Measurements from ENCODE around the gene CCSER2. TPM values are rescaled to one million over a fixed set of nuclear protein-coding genes. Genes with fewer than 3 reads are reported as not detected.
"Not testable (repeated sequence)": the region's sequence is repeated elsewhere in the genome, so short reads cannot be mapped to it uniquely, and the experiment has no call there.

Gene CCSER2
- total RNA-seq, 2 experiments from 2014 or later: 69.8 to 73.5 TPM

DNA sequence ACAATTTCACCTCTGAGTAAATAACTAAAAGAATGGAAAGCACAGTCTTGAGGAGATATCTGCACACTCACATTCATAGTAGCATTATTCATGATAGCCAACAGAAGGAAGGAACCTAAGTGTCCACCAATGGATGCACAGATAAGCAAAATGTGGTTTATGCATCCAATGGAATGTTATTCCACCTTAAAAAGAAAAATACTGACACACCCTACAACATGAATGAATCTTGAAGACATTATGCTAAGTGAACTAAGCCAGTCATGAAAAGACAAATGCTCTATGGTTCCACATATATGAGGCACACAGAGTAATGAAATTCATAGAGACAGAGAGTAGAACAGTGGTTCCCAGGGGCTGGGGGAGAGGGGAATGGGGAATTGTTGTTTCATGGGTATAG is 6.5 kb upstream of the CCSER2 start:
- Mint-ChIP-seq H3K27ac (no peak overlapping the region), H3K36me3 (no peaks in the 10 kb centered on the region), H3K9me3 (no peaks in the 10 kb centered on the region), H3K4me3 (no peak overlapping the region), H3K27me3 (peaks cover 4% of the 10 kb centered on the region), H3K4me1 (ENCODE audit: low read depth) (peaks cover 4% of the 10 kb centered on the region)
- POLR2A ChIA-PET: no interaction called here
- intact Hi-C loops (cut with micrococcal nuclease): no loop called here
- CTCF ChIA-PET: no interaction called here
- no peak for DNase-seq

DNA sequence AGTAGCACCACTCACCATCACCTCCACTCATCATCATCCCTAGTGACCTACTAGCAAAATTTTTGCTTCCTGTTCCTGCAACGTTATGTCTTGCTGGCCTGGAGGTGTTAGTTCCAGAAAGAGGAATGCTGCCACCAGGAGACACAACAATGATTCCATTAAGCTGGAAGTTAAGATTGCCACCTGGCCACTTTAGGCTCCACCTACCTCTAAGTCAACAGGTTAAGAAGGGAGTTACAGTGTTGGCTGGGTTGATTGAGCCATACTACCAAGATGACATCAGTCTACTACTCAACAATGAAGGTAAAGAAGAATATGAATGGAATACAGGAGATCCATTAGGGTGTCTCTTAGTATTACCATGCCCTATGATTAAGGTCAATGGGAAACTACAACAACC is 4.8 kb upstream of the CCSER2 start:
- H3K27ac Mint-ChIP-seq; H3K27me3 Mint-ChIP-seq; H3K36me3 Mint-ChIP-seq; intact Hi-C loops (cut with micrococcal nuclease); POLR2A ChIA-PET; DNase-seq; H3K4me1 Mint-ChIP-seq (ENCODE audit: low read depth); H3K9me3 Mint-ChIP-seq; H3K4me3 Mint-ChIP-seq; CTCF ChIA-PET: not testable (repeated sequence)

DNA sequence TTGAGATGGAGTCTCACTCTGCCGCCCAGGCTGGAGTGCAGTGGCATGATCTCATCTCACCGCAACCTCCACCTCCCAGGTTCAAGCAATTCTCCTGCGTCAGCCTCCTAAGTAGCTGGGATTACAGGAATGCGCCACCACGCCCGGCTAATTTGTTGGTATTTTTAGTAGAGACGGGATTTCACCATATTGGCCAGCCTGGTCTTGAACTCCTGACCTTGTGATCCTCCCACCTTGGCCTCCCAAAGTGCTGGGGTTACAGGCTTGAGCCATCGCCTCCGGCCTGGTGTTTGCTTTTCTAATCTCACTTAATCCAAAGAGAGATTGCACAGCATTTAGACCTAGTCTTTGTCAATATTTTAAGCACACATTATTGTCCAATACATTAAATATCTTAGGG is 1.4 kb upstream of the CCSER2 start:
- H3K4me3 Mint-ChIP-seq; H3K9me3 Mint-ChIP-seq; H3K27ac Mint-ChIP-seq; H3K27me3 Mint-ChIP-seq; POLR2A ChIA-PET; DNase-seq; intact Hi-C loops (cut with micrococcal nuclease): not testable (repeated sequence)
- CTCF ChIA-PET: interaction anchor here (1.5 to 3.1 kb wide), 2 partner anchors 24 to 60 kb away, joined by 4 to 29 read pairs; no protein-coding TSS in a partner anchor
- H3K36me3 Mint-ChIP-seq: peaks cover 11% of the 10 kb centered on the region
- peaks cover 23% of the 10 kb centered on the region for H3K4me1 Mint-ChIP-seq (ENCODE audit: low read depth)

DNA sequence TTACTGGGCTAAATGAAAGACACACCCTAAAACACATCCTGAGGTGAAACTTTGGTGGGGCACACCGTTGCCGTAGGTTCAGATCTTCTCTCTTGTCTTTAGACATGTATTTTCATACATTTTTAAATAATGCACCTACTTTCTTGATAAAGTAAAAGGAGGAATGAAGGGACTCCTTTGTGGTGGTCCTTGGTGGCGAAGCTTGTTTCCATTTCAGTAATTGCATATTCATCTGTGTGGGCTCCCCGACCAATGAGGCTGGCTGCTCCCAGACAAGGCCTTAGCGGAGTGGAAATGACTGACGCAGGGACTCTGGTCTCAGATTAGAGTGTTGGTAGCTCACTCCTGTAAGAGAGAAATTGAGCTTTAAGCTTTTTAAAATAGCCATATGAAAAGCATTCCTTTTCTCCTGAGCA is 815 bp downstream of the CCSER2 start:
- H3K9me3 Mint-ChIP-seq: no peaks in the 10 kb centered on the region
- no peaks in the 10 kb centered on the region for H3K27me3 Mint-ChIP-seq
- peak overlapping the region; percentile 98 for H3K27ac Mint-ChIP-seq
- DNase-seq: peak; percentile 85
- H3K4me1 Mint-ChIP-seq (ENCODE audit: low read depth): peaks cover 36% of the 10 kb centered on the region
- CTCF ChIA-PET: interaction anchor here (0.9 to 3.1 kb wide), 7 partner anchors 13 to 208 kb away, joined by 3 to 29 read pairs (median 3); no protein-coding TSS in a partner anchor
- H3K4me3 Mint-ChIP-seq: peak overlapping the region; percentile 88
- POLR2A ChIA-PET: interaction anchor here (0.6 to 1.7 kb wide), 8 partner anchors 8 to 205 kb away, joined by 3 to 10 read pairs (median 4); partner anchors contain the start of gene GHITM
- H3K36me3 Mint-ChIP-seq: peaks cover 11% of the 10 kb centered on the region
- intact Hi-C loops (cut with micrococcal nuclease): loop anchor here (1.0 to 2.0 kb wide), 5 partner anchors 21 to 208 kb away; no protein-coding TSS in a partner anchor

DNA sequence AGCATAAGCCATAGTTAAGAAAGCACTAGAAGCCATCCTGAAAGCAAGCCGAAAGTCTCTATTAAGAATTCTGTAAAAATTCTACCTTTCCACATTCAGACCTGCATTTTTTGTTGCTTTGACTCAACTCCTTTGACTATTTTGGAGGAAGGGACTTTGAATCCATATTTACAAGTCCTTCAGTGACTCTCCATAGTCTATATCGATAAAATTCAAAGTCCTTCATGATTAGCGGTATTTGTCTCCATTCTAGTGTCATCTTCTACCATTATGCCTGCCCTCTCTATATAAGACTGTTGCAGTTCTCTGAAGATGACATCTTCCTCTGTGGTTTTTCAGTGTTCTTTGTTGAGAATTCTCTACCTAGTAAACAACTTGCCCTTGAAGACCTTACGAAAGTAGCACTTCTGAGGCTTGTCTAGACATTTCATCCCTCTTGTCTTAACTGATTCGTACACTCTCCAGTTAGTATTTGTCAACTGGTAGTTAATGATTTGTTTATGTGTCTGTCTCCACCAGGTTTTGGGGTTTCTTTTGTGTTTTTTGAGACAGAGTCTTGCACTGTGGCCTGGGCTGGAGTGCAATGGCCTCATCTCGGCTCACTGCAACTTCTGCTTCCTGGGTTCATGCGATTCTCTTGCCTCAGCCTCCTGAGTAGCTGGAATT is 1.7 kb downstream of the CCSER2 start:
- Mint-ChIP-seq H3K27ac (peak overlapping the region; percentile 98), H3K4me1 (ENCODE audit: low read depth) (peaks cover 45% of the 10 kb centered on the region), H3K9me3 (no peaks in the 10 kb centered on the region), H3K27me3 (no peaks in the 10 kb centered on the region), H3K36me3 (peaks cover 11% of the 10 kb centered on the region), H3K4me3 (peak overlapping the region; percentile 88)
- intact Hi-C loops (cut with micrococcal nuclease): loop anchor here (1.0 to 2.0 kb wide), 5 partner anchors 22 to 207 kb away; no protein-coding TSS in a partner anchor
- DNase-seq: peak; percentile 29
- POLR2A ChIA-PET: interaction anchor here (1.0 to 1.7 kb wide), 6 partner anchors 7 to 204 kb away, joined by 3 to 10 read pairs (median 4); no protein-coding TSS in a partner anchor
- CTCF ChIA-PET: interaction anchor here (1.1 to 3.1 kb wide), 4 partner anchors 12 to 63 kb away, joined by 3 to 29 read pairs (median 6); no protein-coding TSS in a partner anchor

DNA sequence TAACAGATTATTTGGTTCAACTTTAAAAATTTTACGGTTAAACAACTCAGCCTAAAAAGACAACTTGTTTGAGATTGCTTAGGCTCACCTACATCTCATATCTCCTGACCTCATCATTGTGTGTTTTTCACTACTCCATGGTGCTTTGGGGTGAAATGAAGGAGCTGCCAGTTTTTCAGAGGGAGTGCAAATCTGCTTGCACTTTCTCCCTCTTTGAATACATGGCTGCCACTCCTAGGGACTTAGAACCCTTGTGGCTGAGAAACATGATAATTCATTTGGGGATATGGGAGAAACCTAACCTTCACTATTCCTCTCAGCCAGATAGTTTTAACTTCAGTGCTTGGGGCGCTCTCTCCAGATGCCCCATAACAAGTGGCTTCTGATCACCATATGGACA is 2.7 kb downstream of the CCSER2 start:
- intact Hi-C loops (cut with micrococcal nuclease): no loop called here
- CTCF ChIA-PET: interaction anchor here (1.3 kb wide), 1 partner anchor 22 kb away, joined by 4 read pairs; no protein-coding TSS in a partner anchor

DNA sequence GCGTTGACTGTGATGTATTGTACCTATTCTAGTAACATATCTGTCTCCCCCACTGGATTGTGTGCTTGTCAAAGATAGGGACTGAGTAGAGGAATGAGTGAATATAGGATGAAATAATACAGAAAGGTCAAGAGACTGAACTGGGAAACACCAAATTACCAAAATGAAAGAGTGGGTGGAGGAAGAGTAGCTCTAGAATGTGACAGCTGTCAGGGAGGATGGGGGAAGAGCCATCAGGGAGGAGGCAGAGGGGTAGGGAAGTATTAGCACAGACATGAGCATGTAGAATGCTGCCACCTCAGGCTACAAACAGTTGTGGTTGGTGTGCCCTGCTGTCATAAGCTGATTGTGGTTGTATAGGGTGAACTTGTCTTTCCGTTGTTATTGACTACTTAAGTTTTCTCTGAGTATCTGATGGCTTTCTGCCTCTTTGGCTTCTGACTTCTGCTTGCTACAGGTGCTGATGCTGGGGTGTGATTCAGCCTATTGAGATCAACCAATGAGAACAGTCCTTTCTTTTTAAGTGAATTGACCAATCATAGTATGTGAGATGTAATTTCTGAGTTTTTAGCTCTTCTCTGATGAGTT is 5.6 kb downstream of the CCSER2 start:
- H3K4me3 Mint-ChIP-seq: peak overlapping the region; percentile 36
- intact Hi-C loops (cut with micrococcal nuclease): loop anchor here (1.0 kb wide), 3 partner anchors 26 to 203 kb away; no protein-coding TSS in a partner anchor
- no peaks in the 10 kb centered on the region for H3K27me3 Mint-ChIP-seq
- peaks cover 40% of the 10 kb centered on the region for H3K4me1 Mint-ChIP-seq (ENCODE audit: low read depth)
- CTCF ChIA-PET: interaction anchor here (0.9 to 5.7 kb wide), 11 partner anchors 10 to 205 kb away, joined by 3 to 47 read pairs (median 5); partner anchors contain the start of gene GHITM
- H3K36me3 Mint-ChIP-seq: peaks cover 11% of the 10 kb centered on the region
- H3K9me3 Mint-ChIP-seq: no peaks in the 10 kb centered on the region
- POLR2A ChIA-PET: interaction anchor here (1.1 to 1.5 kb wide), 3 partner anchors 40 to 196 kb away, joined by 3 to 4 read pairs (median 4); no protein-coding TSS in a partner anchor
- DNase-seq: peak; percentile 82
- H3K27ac Mint-ChIP-seq: peak overlapping the region; percentile 78

More for the DNA sequence above, 2.7 kb downstream of the CCSER2 start:
- Mint-ChIP-seq H3K27me3 (no peaks in the 10 kb centered on the region), H3K4me3 (peak overlapping the region; percentile 88), H3K27ac (peak overlapping the region; percentile 98), H3K9me3 (no peaks in the 10 kb centered on the region), H3K4me1 (ENCODE audit: low read depth) (peaks cover 45% of the 10 kb centered on the region), H3K36me3 (peaks cover 11% of the 10 kb centered on the region)
- no peak for DNase-seq
- POLR2A ChIA-PET: interaction anchor here (1.2 kb wide), 1 partner anchor 62 kb away, joined by 3 read pairs; no protein-coding TSS in a partner anchor

DNA sequence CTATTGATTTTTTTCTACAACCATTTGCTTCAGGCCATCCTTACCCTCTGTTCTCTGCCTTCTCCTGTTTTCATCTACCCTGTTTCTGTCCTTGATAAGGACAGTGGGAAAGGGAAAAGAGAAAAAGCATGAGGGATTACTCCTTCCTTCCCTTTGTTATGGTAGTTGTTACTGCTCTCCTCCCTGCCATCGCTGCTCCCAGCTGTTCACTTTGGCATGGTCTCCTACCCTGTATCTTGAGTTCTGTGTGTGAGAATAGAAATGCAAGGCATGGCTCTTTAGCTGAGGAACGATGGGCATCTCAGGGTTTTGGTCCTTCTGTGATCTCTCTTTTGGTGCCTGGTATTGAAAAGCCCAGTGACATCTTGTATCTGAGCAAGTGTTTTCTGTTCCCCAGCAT is 6.4 kb downstream of the CCSER2 start:
- no peaks in the 10 kb centered on the region for H3K27me3 Mint-ChIP-seq
- H3K9me3 Mint-ChIP-seq: no peaks in the 10 kb centered on the region
- intact Hi-C loops (cut with micrococcal nuclease): loop anchor here (1.0 kb wide), 3 partner anchors 27 to 202 kb away; no protein-coding TSS in a partner anchor
- ChIA-PET POLR2A (interaction anchor here (1.1 to 1.5 kb wide), 2 partner anchors 41 to 67 kb away, joined by 4 read pairs; no protein-coding TSS in a partner anchor), CTCF (interaction anchor here (0.9 to 5.7 kb wide), 12 partner anchors 9 to 206 kb away, joined by 3 to 47 read pairs (median 4); partner anchors contain the start of gene GHITM)
- H3K27ac Mint-ChIP-seq: peak overlapping the region; percentile 78
- H3K36me3 Mint-ChIP-seq: peaks cover 9% of the 10 kb centered on the region
- no peak overlapping the region for H3K4me3 Mint-ChIP-seq
- no peak for DNase-seq
- H3K4me1 Mint-ChIP-seq (ENCODE audit: low read depth): peaks cover 42% of the 10 kb centered on the region

DNA sequence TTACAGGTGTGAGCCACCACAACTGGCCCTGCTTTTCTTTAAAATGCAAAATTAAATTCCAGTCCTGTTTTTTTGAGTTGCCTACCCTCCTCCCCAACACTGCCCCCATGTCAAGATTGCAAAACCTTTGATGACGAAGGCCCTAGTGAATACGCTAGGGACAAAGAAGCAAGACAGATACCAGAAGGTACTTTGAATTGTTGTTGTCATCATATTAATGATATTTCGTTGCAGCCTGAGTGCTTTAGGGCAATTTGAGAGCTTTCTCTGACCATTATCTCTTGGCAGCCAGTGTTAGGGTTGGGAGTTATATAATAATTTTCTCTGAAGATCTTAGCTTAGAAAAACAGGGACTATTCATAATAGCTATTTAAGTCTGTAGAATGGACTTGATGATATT is 7.1 kb downstream of the CCSER2 start:
- Mint-ChIP-seq H3K27me3 (no peaks in the 10 kb centered on the region), H3K36me3 (peaks cover 6% of the 10 kb centered on the region), H3K9me3 (no peaks in the 10 kb centered on the region), H3K4me3 (no peak overlapping the region), H3K4me1 (ENCODE audit: low read depth) (peaks cover 42% of the 10 kb centered on the region), H3K27ac (peak overlapping the region; percentile 25)
- ChIA-PET POLR2A (no interaction called here), CTCF (interaction anchor here (1.1 to 5.7 kb wide), 6 partner anchors 9 to 202 kb away, joined by 3 to 47 read pairs (median 15); no protein-coding TSS in a partner anchor)
- intact Hi-C loops (cut with micrococcal nuclease): no loop called here
- no peak for DNase-seq

DNA sequence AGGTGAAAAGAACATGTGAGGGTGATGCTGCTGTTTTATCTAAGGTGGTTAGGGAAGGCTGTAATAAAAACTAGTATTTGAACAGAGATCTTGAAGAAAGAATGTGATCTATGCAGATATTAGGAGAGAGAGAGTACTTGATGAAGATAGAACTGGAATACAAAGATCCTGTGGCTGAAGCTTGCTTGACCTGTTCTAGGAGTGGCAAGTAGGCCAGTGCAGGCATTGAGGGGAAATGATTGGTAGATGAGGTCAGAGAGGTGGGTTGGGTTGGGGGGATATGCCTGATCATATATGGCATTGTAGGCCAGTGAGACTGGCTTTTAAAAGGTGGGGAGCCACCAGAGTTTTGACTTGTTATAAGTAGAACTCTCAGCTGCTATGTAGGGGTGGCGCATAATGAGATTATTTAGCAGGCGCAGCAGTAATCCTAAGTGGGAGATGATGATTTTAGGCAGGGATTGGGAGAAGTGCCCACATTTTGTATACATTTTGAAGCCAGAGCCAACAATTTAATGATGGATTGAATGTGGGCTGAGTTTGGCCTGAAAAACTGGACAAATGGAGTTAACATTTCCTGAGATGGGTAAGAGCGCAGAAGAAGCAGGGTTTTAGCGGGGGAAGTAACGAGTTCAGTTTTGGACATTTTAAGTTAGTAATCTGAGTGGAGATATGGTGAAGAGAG is 8.2 kb downstream of the CCSER2 start:
- no peaks in the 10 kb centered on the region for H3K9me3 Mint-ChIP-seq
- DNase-seq: no peak
- H3K36me3 Mint-ChIP-seq: peaks cover 2% of the 10 kb centered on the region
- intact Hi-C loops (cut with micrococcal nuclease): no loop called here
- H3K27ac Mint-ChIP-seq: no peak overlapping the region
- CTCF ChIA-PET: interaction anchor here (4.3 to 5.7 kb wide), 2 partner anchors 15 to 69 kb away, joined by 29 to 47 read pairs; no protein-coding TSS in a partner anchor
- peaks cover 40% of the 10 kb centered on the region for H3K4me1 Mint-ChIP-seq (ENCODE audit: low read depth)
- H3K4me3 Mint-ChIP-seq: no peak overlapping the region
- H3K27me3 Mint-ChIP-seq: no peaks in the 10 kb centered on the region
- POLR2A ChIA-PET: interaction anchor here (1.4 kb wide), 1 partner anchor 7 kb away, joined by 4 read pairs; no protein-coding TSS in a partner anchor

DNA sequence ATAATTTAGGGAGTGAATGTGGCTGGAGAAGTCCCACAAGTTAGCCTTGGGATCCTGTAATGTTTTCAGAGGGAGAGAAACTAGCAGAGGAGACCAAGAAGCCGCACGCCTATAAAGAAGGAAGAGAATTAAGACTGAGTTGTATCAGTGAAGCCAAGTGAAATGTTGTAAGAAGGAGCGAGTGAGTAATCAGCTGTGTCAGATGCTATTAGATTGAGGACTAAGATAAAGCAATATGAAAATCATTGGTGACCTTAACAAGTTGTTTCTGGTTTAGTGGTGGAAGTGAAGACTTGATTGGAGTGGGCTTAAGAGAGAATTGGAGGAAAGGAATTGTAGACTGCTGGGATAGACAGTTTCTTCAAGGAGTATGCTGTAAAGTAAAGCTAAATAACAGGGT is 8.8 kb downstream of the CCSER2 start:
- POLR2A ChIA-PET: interaction anchor here (1.4 kb wide), 1 partner anchor 8 kb away, joined by 4 read pairs; no protein-coding TSS in a partner anchor
- no peaks in the 10 kb centered on the region for H3K27me3 Mint-ChIP-seq
- intact Hi-C loops (cut with micrococcal nuclease): no loop called here

More for the DNA sequence above, 8.8 kb downstream of the CCSER2 start:
- CTCF ChIA-PET: interaction anchor here (1.4 to 5.7 kb wide), 3 partner anchors 14 to 200 kb away, joined by 3 to 47 read pairs (median 10); no protein-coding TSS in a partner anchor
- H3K4me1 Mint-ChIP-seq (ENCODE audit: low read depth): peaks cover 41% of the 10 kb centered on the region
- DNase-seq: no peak
- no peak overlapping the region for H3K4me3 Mint-ChIP-seq
- no peak overlapping the region for H3K27ac Mint-ChIP-seq
- no peaks in the 10 kb centered on the region for H3K9me3 Mint-ChIP-seq
- H3K36me3 Mint-ChIP-seq: peaks cover 4% of the 10 kb centered on the region

Measured in activated CD4-positive, alpha-beta memory T cell treated with anti-CD3 and anti-CD28 coated beads for 36 hours (primary cell).